ENCODE data around the gene DGKQ. TPM values are rescaled to one million over a fixed set of nuclear protein-coding genes. Genes with fewer than 3 reads are reported as not detected.

DGKQ gene, protein sequence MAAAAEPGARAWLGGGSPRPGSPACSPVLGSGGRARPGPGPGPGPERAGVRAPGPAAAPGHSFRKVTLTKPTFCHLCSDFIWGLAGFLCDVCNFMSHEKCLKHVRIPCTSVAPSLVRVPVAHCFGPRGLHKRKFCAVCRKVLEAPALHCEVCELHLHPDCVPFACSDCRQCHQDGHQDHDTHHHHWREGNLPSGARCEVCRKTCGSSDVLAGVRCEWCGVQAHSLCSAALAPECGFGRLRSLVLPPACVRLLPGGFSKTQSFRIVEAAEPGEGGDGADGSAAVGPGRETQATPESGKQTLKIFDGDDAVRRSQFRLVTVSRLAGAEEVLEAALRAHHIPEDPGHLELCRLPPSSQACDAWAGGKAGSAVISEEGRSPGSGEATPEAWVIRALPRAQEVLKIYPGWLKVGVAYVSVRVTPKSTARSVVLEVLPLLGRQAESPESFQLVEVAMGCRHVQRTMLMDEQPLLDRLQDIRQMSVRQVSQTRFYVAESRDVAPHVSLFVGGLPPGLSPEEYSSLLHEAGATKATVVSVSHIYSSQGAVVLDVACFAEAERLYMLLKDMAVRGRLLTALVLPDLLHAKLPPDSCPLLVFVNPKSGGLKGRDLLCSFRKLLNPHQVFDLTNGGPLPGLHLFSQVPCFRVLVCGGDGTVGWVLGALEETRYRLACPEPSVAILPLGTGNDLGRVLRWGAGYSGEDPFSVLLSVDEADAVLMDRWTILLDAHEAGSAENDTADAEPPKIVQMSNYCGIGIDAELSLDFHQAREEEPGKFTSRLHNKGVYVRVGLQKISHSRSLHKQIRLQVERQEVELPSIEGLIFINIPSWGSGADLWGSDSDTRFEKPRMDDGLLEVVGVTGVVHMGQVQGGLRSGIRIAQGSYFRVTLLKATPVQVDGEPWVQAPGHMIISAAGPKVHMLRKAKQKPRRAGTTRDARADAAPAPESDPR
- 25.2 and 30.2 TPM in 2 replicates for total RNA-seq

DNA sequence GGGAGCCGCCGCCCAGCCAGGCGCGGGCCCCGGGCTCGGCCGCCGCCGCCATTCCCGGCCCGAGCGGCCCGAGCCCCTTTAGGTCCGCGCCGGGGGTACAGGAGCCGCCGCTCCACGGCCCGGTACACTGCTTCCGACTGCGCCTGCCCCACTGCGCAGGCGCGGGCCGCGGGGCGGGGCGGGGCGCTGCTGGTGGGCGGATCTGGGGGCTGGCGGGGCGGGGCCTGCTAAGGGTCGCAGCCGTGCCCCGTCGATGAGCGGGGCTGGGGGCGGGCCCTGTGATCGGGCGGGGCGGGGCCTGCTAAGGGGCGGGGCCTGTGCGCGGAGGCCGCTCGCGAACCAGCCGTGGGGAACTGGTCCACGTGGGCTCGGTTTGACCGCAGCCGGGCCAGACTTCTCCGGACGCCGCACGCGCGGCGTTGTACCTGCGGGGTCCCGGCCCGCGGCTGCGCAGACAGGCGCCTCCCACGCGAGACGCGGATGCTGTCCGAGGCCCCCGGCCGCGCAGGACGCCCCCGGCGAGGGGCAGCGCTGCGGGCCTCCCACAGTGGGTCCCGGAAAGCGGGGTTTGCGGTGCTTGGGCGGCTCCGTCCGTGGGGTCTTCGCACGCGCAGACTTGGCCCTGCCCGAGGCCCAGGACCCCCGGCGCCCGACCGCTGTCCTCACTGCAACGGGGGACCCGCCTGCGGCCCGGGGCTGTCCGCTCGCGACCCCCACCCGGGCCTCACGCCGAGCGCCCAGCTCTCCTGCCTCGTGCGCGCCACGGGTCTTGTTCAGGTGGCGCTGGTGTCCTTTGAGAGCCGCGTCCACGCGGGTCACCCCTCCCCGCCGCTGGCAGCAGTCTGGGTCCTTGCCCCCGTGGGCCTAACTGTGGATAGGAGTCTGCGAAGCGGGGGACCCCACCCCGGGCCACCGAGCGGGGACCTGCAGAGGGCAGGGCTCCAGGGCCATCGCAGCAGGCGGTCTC is at the start of gene DGKQ:
TSS of gene DGKQ (minus strand) at position 139 of the 967 bp plus-strand sequence. CDS start at position 52, 87 bp downstream.

DNA sequence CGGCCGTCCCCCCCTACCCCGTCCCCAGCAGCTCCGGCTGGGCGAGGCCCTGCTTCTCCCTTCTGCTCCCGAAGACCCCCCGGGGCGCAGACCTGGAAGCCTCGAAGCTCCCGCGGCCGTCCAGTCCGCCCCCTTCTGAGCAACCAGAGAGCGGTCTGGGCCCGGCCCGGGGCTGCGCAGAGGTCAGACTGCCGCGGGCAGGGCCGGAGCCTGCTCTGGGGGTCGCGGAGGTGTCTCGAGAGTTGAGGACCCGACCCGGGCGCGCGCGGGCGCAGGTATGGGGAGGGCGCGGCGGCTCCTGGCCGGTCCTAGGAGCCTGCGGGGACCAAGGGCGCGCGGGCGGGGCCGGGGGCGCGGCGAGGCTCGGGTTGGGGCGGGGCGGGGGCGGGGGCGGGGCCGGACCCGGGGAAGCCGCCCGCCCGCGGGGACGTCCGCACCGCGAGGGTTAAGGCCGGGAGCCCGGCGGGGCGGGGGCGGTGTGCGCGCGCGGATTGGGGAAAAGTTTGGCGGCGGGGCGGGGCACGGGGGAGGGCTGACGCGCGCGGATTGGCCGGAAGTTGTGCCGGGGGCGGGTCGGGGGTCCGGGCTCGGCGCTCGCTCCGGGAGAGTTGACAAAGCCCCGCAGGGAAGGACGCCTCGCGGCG is 37.8 kb upstream of the DGKQ start, which contains the start of gene FGFRL1:
TSS of gene FGFRL1 (plus strand) at position 605 of the 644 bp plus-strand sequence. CDS start 860 bp downstream, outside the sequence.

DNA sequence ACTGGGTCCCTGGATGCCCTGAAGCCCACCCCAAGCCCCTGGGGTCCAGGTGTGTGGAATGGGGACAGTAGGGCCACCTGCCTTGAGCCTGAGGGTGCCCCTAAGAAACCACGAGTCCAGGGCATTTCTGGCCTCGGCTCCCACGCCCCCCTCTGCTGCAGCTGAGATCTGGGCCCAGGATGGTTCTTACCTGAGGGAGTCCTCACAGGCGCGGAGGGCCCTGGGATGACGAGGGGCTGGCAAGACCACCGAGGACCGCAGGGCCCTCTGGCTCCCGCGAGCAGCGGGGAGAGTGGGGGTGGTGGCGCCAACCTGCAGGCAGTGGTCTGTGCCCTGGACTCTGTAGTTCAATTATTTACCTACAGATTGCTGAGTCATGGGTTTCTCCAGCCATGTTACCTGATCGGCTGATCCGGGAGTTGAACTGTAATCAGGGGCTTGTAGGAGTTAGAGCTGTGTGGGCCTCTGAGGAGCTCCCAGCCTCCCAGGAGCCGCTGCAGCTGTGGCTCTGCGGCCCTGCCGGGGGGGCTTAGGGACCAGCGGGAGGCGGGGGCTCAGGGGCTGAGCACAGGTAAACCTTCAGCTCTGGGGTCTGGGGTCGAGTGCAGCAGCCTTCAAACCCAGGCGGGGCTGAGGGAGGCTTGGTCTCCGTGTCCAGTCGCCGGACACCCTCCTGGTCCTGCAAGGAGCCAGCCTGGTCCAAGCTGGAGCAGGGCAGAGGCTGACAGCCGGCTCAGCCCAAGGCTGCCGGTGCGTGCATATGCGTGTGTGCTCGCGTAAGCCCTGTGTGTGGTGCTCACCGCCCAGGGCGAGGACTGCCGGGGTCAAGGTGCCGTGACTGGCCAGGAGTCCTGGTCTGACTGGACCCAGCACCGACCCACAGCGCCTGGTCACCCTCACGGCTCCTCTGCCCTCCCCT is 20.0 kb upstream of the DGKQ start, which contains the start of gene SLC26A1:
TSS of gene SLC26A1 (minus strand) at position 294 of the 919 bp plus-strand sequence. CDS start 1,701 bp downstream, outside the sequence.

DNA sequence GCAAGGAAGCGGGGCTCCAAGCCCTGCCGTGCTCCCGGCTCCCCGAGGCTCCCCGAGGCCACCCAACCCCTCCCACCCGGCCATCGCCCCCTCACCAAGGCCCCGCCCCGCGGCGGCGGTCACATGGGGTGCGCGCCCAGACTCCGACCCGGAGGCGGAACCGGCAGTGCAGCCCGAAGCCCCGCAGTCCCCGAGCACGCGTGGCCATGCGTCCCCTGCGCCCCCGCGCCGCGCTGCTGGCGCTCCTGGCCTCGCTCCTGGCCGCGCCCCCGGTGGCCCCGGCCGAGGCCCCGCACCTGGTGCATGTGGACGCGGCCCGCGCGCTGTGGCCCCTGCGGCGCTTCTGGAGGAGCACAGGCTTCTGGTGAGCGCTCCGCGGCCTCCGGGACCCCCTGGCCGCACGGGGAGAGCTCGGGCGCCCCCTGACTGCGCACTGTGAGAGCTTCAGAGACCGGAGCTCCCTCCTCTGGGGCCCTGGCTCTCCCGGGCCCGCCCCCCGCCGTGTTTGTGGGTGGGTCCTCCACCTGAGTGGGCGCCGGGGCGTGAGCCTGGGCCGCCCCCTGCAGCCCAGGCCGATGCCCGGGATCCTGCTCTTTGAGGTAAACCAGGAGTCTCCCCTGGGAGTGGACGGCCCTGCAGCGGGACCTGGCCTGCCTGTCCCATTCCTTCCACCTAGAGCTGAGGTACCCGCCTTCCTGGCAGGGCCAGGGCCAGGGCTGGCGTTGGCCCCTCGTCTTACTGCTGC is 13.7 kb upstream of the DGKQ start, which contains the start of gene IDUA:
TSS of gene IDUA (plus strand) at position 166 of the 745 bp plus-strand sequence. CDS start at position 207, 41 bp downstream.

DNA sequence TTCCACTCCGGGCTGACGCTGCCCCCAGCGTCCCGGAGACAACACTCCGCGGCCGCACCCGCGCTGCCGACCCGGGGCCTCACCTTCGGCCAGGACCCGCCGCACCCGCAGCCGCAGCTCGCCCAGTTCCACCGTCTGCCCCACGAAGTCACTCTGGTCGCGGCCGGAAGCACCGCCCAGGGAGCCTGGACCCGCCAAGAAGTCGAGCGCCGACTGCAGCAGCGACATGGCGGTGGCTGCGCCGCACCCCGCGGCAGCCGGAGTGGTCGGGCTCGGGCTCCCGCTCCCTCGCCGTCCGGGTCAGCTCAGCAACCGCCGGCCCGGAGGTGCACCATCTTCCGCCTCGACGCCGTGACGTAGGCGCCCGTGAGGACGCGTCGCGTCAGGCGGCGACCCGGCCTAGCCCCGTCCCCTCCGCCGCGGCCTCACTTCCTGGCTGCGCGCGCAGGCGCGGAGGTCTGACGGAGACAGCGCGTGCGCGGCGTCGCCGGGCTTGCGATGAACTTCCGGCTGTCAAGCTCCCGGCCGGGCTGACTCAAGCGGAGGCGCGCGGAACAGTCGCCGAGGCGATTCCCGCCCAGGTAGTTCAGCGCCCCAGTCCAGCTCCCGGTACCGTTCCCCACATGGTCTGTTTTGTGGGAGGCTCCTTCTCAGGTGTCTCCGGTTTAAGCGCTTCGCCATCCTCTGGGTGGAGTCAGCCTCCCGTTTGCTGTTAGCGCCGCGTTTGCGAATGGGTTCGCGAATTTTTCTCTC is 41.2 kb downstream of the DGKQ start, which contains the start of the genes GAK and TMEM175:
TSS of gene GAK (minus strand) at position 357 of the 753 bp plus-strand sequence. CDS start at position 228, 129 bp downstream.
TSS of gene TMEM175 (plus strand) at position 501 of the 753 bp plus-strand sequence. CDS start 15,280 bp downstream, outside the sequence.

Other genes starting within 250 kb of the DGKQ start
- gene CPLX1, start 147.4 kb downstream of the DGKQ start, total RNA-seq, result not detected in 2 replicates
- gene GAK, start 41.3 kb downstream of the DGKQ start, total RNA-seq, result 73.1 and 117 TPM in 2 replicates
- 11.6 and 12.3 TPM in 2 replicates for gene TMEM175, start 41.1 kb downstream of the DGKQ start, total RNA-seq
- 17.0 and 17.9 TPM in 2 replicates for gene IDUA, start 13.5 kb upstream of the DGKQ start, total RNA-seq
- gene SLC26A1, start 19.8 kb upstream of the DGKQ start, total RNA-seq, result 0.14 and 0.22 TPM in 2 replicates
- gene FGFRL1, start 38.1 kb upstream of the DGKQ start, total RNA-seq, result 15.9 and 30.4 TPM in 2 replicates
- 0.72 and 2.6 TPM in 2 replicates for gene RNF212, start 140.0 kb upstream of the DGKQ start, total RNA-seq
- gene SPON2, start 199.0 kb upstream of the DGKQ start, total RNA-seq, result 479 and 1,063 TPM in 2 replicates